HepG2 (cell line): ENCODE results near the gene TMEM253. TPM values are rescaled to one million over a fixed set of nuclear protein-coding genes. Genes with fewer than 3 reads are reported as not detected.

Experiments
- ATF1 ChIP-seq: IDR thresholded peaks from 2 replicates; pipeline ENCODE4 v1.6.1; 2016; ENCODE audit warnings: mild to moderate bottlenecking, control low read depth
- EHMT2 ChIP-seq: fragments of 200-600 bp; sonication (generic); IDR thresholded peaks from 2 replicates; pipeline ENCODE4 v1.7.0; 2017; ENCODE audit warnings: antibody characterized with exemption, low read depth, low read length, borderline replicate concordance
- HNRNPK ChIP-seq: fragments of 200-400 bp; formaldehyde crosslinking; IDR thresholded peaks from 2 replicates; pipeline ENCODE4 v1.6.1; 2018; ENCODE audit warnings: low read length, low read depth, moderate library complexity, mild to moderate bottlenecking; ENCODE audit not compliant: poor library complexity, severe bottlenecking
- NFIB ChIP-seq: sonication (generic); formaldehyde crosslinking; IDR thresholded peaks from 2 replicates; pipeline ENCODE4 v1.9.0; 2021; ENCODE audit warnings: missing genetic modification reagents, mild to moderate bottlenecking, borderline replicate concordance
- PAWR ChIP-seq: sonication (generic); formaldehyde crosslinking; IDR thresholded peaks from 2 replicates; pipeline ENCODE4 v1.4.0; 2020; ENCODE audit warnings: missing genetic modification reagents, mild to moderate bottlenecking, borderline replicate concordance
- SMAD9 ChIP-seq: sonication (generic); formaldehyde crosslinking; IDR thresholded peaks from 2 replicates; pipeline ENCODE4 v1.5.1; 2020; ENCODE audit warnings: mild to moderate bottlenecking, missing genetic modification reagents
- SRY ChIP-seq: sonication (generic); formaldehyde crosslinking; IDR thresholded peaks from 2 replicates; pipeline ENCODE4 v1.8.0; 2022; ENCODE audit warnings: mild to moderate bottlenecking, missing genetic modification reagents
- ZMYM2 ChIP-seq: sonication (generic); formaldehyde crosslinking; IDR thresholded peaks from 2 replicates; pipeline ENCODE4 v1.8.0; 2022; ENCODE audit warnings: mild to moderate bottlenecking, missing genetic modification reagents
- ZNF432 ChIP-seq: sonication (generic); formaldehyde crosslinking; IDR thresholded peaks from 2 replicates; pipeline ENCODE4 v1.5.0; 2020; ENCODE audit warnings: missing genetic modification reagents, mild to moderate bottlenecking, borderline replicate concordance
- ZNF564 ChIP-seq: sonication (generic); formaldehyde crosslinking; IDR thresholded peaks from 2 replicates; pipeline ENCODE4 v1.8.1; 2023; ENCODE audit warnings: mild to moderate bottlenecking, missing genetic modification reagents
- ZNF567 ChIP-seq: sonication (generic); formaldehyde crosslinking; IDR thresholded peaks from 2 replicates; pipeline ENCODE4 v1.8.1; 2023; ENCODE audit warnings: mild to moderate bottlenecking, missing genetic modification reagents, borderline replicate concordance
- ZNF7 ChIP-seq: IDR thresholded peaks from 2 replicates; pipeline ENCODE4 v1.6.1; 2016; ENCODE audit warnings: missing biosample characterization, missing genetic modification reagents
- ZSCAN9 ChIP-seq: IDR thresholded peaks from 2 replicates; pipeline ENCODE4 v1.6.1; 2016; ENCODE audit warnings: borderline replicate concordance
- ZZZ3 ChIP-seq: sonication (generic); formaldehyde crosslinking; IDR thresholded peaks from 2 replicates; pipeline ENCODE4 v1.4.0; 2020; ENCODE audit warnings: missing genetic modification reagents, mild to moderate bottlenecking, borderline replicate concordance
- polyA plus RNA-seq, 8 experiments: library from polyadenylated mRNA; depleted of rRNA in 3 of 8; stranded (reverse) in 7 of 8; unstranded in 1 of 8; fragments of >200 nt; fragmentation: Illumina TruSeq in 4 of 8; extraction: Trizol in 4 of 8; gene quantifications; 2 replicates each; pipeline versions ENCODE4 v1.2.1 to v1.2.3, GENCODE V29; 2011 to 2016; ENCODE audit warnings: low read depth in 4 of 8, missing spikeins in 1 of 8, mixed read lengths in 1 of 8; ENCODE audit not compliant: insufficient read depth in 1 of 8
- total RNA-seq, 5 experiments: library from RNA; depleted of rRNA; stranded (reverse); fragments of >200 nt; fragmentation: Illumina TruSeq; extraction: Trizol; gene quantifications; 2 replicates each; pipeline ENCODE4 v1.2.3, GENCODE V29; 2016; ENCODE audit warnings: low read depth in 1 of 5
- TF ChIP-seq, protein P1 (sequence below): sonication (generic); formaldehyde crosslinking; IDR thresholded peaks from 2 replicates; pipeline ENCODE4 v1.8.0; 2022; ENCODE audit warnings: missing genetic modification reagents, mild to moderate bottlenecking, inconsistent platforms, borderline replicate concordance
- TF ChIP-seq, protein P2 (sequence below), 2 experiments: sonication (generic) in 1 of 2; formaldehyde crosslinking in 1 of 2; IDR thresholded peaks; 2 replicates each; pipeline versions ENCODE4 v1.4.0 to v1.6.1; 2018 to 2020; ENCODE audit warnings: missing genetic modification reagents in 2 of 2, borderline replicate concordance in 1 of 2, low read depth in 1 of 2, mild to moderate bottlenecking in 1 of 2, missing biosample characterization in 1 of 2
- TF ChIP-seq, protein P3 (sequence below): sonication (generic); formaldehyde crosslinking; IDR thresholded peaks from 2 replicates; pipeline ENCODE4 v1.8.0; 2022; ENCODE audit warnings: missing genetic modification reagents, mild to moderate bottlenecking, moderate library complexity, borderline replicate concordance
- TF ChIP-seq, protein P4 (sequence below): sonication (generic); formaldehyde crosslinking; IDR thresholded peaks from 2 replicates; pipeline ENCODE4 v1.4.0; 2020; ENCODE audit warnings: missing genetic modification reagents, mild to moderate bottlenecking, borderline replicate concordance

TMEM253 gene
- total and polyA plus RNA-seq, 2 of the 13 experiments (the other 11 are each of a cell fraction or from before 2014, with no cell fraction given) = 0.29 to 0.45 TPM

DNA sequence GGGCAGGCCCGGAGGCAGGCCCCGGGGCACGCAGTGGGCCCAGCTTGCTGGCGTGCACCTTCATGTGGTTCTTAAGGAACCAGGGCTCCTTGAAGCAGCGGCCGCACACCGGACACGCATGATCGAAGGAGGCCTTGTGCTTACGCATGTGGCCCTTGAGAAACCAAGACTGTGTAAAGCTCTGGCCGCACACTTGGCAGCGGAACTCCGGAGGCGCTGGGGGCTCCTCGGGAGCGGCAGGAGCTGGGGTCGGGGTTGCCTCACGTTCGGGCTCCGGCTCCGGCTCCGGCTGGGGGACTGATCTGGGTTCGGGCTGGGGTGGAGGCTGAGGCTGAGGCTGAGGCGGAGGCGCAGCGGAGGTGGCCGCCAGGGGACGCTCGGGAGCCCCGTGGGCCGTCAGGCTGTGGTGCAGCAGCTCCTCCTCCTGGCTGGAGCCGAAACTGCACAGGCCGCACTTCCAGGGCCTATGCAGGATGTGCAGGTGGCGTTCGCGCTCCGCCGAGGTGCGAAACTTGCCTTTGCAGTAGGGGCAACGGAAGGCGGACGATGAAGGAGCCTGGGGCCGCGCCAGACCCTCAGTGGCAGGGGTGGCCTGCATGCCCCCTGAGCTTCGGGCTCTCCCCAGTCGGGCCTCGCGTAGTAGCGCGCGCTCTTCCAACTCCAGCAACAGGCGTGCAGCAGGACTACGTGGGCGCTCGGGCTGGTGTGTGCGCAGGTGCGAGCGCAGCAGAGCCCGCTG lies 8.4 kb upstream of the TMEM253 start (continued):
- no peak for TF ChIP-seq SRY
- TF ChIP-seq EHMT2 = no peak
- TF ChIP-seq HNRNPK = peak; percentile 80
- no peak for TF ChIP-seq NFIB (CRISPR knock-in tag)
- peak; percentile 91; the same call in 1 of the 2 replicates for TF ChIP-seq ZSCAN9
- no peak for TF ChIP-seq ZNF7 (CRISPR knock-in tag)
- TF ChIP-seq, protein P1, sequence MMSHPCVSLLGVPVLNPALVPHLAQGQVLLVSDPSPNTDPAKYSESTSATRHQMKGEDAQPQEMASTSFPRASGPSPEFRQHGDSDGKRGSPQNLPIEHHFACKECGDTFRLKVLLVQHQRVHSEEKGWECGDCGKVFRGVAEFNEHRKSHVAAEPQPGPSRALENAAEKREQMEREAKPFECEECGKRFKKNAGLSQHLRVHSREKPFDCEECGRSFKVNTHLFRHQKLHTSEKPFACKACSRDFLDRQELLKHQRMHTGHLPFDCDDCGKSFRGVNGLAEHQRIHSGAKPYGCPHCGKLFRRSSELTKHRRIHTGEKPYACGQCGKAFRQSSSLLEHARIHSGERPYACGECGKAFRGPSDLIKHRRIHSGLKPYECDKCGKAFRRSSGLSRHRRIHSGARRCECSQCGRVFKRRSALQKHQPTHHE (CRISPR knock-in tag) = no peak
- no peak for TF ChIP-seq ATF1 (CRISPR knock-in tag)
- no peak for TF ChIP-seq ZNF564 (CRISPR knock-in tag)
- TF ChIP-seq, protein P2, sequence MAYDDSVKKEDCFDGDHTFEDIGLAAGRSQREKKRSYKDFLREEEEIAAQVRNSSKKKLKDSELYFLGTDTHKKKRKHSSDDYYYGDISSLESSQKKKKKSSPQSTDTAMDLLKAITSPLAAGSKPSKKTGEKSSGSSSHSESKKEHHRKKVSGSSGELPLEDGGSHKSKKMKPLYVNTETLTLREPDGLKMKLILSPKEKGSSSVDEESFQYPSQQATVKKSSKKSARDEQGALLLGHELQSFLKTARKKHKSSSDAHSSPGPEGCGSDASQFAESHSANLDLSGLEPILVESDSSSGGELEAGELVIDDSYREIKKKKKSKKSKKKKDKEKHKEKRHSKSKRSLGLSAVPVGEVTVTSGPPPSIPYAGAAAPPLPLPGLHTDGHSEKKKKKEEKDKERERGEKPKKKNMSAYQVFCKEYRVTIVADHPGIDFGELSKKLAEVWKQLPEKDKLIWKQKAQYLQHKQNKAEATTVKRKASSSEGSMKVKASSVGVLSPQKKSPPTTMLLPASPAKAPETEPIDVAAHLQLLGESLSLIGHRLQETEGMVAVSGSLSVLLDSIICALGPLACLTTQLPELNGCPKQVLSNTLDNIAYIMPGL (CRISPR knock-in tag; IDR thresholded peaks at IDR 0.05; ENCODE audit: borderline replicate concordance in 1 of 2, low read depth in 1 of 2) = peak; percentile 99
- TF ChIP-seq ZZZ3 (CRISPR knock-in tag) = peak; percentile 77; the same call in 1 of the 2 replicates
- TF ChIP-seq, protein P3, sequence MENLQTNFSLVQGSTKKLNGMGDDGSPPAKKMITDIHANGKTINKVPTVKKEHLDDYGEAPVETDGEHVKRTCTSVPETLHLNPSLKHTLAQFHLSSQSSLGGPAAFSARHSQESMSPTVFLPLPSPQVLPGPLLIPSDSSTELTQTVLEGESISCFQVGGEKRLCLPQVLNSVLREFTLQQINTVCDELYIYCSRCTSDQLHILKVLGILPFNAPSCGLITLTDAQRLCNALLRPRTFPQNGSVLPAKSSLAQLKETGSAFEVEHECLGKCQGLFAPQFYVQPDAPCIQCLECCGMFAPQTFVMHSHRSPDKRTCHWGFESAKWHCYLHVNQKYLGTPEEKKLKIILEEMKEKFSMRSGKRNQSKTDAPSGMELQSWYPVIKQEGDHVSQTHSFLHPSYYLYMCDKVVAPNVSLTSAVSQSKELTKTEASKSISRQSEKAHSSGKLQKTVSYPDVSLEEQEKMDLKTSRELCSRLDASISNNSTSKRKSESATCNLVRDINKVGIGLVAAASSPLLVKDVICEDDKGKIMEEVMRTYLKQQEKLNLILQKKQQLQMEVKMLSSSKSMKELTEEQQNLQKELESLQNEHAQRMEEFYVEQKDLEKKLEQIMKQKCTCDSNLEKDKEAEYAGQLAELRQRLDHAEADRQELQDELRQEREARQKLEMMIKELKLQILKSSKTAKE (CRISPR knock-in tag) = no peak
- no peak; the same call in none of the 2 replicates for TF ChIP-seq ZNF567 (CRISPR knock-in tag)
- TF ChIP-seq, protein P4, sequence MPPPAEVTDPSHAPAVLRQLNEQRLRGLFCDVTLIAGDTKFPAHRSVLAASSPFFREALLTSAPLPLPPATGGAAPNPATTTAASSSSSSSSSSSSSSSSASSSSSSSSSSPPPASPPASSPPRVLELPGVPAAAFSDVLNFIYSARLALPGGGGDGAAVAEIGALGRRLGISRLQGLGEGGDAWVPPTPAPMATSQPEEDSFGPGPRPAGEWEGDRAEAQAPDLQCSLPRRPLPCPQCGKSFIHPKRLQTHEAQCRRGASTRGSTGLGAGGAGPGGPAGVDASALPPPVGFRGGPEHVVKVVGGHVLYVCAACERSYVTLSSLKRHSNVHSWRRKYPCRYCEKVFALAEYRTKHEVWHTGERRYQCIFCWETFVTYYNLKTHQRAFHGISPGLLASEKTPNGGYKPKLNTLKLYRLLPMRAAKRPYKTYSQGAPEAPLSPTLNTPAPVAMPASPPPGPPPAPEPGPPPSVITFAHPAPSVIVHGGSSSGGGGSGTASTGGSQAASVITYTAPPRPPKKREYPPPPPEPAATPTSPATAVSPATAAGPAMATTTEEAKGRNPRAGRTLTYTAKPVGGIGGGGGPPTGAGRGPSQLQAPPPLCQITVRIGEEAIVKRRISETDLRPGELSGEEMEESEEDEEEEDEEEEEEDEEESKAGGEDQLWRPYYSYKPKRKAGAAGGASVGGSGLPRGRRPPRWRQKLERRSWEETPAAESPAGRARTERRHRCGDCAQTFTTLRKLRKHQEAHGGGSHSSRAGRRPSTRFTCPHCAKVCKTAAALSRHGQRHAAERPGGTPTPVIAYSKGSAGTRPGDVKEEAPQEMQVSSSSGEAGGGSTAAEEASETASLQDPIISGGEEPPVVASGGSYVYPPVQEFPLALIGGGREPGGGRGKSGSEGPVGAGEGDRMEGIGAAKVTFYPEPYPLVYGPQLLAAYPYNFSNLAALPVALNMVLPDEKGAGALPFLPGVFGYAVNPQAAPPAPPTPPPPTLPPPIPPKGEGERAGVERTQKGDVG (CRISPR knock-in tag) = peak; percentile 100
- no peak for TF ChIP-seq ZNF432 (CRISPR knock-in tag)
- TF ChIP-seq ZMYM2 = no peak
- TF ChIP-seq SMAD9 (CRISPR knock-in tag) = peak; percentile 78; the same call in 1 of the 2 replicates
- peak; percentile 88; the same call in 1 of the 2 replicates for TF ChIP-seq PAWR (CRISPR knock-in tag)
